HG03064 (cell line): ENCODE results near the gene PCSK4.

Experiments
- ATAC-seq: cut with Tn5 transposase; IDR thresholded peaks from one replicate; pipeline ENCODE4 v1.9.1; 2021; ENCODE audit warnings: low read depth; ENCODE audit not compliant: unreplicated experiment

Gene PCSK4

DNA sequence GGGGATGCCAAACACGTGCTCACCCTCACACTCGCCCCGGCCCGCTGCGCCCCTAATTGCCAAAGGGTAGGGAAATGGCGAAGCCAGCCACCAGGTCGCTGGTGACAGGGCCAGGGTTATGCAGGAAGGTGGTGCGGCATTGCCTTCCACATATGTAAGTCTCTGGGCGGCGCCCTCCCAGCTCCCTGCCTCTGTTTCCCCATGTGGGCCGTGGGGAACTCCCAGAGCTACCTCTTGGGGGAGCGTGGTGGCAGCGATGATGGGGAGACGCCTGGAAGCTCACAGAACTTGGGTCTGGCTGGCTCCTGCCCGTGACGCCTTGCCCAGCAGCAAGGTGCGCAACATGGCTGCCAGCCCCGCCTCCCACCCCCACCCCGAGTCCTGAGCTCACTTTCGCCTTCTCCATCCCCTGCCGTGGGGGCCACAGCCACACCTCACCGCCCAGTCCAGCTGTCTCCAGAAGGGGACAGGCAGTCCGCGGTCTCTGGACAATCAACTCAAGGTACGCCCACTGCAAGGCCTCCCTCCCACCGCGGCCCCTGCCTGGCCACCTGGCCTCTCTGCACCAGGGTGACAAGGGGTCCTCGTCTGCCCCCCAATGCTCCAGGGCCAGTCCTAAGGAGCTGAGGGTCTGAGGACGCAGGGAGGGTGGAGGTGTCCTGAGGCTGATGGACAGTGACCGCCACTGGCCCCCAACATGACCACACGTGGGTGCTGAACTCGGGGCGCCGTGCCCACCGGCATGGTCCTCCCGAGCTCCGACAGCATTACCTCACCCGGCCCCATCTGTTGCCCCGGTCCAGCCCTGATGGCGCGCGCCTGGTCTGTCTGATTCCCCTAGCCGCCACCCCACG, 17.7 kb downstream of the PCSK4 start:
- ATAC-seq: no peak

- ATAC-seq: no peak
These were observed 18.5 kb downstream of the PCSK4 start for GRCh38 chr19:1471515-1472160.

GRCh38 chr19:1471010-1471514, 19.1 kb downstream of the PCSK4 start:
- no peak for ATAC-seq

DNA sequence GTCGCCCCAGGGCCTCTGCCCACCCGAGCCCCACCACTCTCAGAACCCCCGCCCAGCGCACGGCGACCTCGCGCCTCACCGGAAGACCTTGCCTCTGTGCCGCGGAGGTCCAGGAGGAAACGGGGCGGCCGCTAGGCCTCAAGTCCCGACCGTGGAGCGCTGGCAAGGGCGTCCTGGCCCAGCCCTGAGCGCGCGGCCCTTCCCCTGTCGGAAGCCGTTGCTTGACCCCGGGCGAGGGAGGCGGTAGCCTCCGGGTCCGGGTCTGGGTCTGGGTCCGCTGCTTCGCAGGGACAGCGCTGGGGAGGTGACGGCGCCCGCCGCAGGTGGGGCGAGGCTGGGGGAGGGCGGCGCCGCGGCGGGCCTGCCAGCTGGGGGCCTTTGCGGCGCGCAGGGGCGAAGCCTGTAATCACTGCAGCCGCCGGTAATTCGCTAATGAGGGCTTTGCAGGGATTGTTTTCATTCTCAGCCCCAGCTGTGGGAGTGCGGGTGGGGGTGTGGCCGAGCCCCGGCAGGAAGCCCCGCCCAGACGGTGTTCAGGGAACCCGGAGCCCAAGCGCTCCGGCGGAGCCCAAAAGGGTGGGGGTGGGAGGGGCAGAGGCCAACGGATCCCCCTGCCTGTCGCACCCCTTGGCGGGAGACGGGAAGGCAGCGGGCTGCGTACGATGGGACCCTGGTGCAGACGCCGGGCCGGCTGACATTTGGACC, 19.7 kb downstream of the PCSK4 start:
- ATAC-seq: no peak

GRCh38 chr19:1470055-1470304, 20.2 kb downstream of the PCSK4 start:
- ATAC-seq: no peak

DNA sequence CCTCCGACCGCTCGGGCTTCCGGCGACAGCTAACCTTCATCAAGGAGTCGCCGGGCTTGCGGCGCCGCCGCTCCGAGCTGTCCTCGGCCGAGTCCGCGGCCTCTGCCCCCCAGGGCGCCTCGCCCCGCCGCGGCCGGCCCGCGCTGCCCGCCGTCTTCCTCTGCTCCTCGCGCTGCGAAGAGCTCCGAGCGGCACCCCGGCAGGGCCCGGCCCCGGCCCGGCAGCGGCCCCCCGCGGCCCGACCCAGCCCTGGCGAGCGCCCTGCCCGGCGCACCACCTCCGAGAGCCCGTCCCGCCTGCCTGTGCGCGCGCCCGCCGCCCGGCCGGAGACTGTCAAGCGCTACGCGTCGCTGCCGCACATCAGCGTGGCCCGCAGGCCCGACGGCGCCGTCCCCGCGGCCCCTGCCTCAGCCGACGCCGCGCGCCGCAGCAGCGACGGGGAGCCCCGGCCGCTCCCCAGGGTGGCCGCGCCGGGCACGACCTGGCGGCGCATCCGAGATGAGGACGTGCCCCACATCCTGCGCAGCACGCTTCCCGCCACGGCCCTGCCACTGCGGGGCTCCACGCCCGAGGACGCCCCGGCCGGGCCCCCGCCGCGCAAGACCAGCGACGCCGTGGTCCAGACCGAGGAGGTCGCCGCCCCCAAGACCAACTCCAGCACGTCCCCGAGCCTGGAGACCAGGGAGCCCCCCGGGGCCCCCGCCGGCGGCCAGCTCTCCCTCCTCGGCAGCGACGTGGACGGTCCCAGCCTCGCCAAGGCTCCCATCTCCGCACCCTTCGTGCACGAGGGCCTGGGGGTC, 20.7 kb downstream of the PCSK4 start:
- ATAC-seq: no peak

DNA sequence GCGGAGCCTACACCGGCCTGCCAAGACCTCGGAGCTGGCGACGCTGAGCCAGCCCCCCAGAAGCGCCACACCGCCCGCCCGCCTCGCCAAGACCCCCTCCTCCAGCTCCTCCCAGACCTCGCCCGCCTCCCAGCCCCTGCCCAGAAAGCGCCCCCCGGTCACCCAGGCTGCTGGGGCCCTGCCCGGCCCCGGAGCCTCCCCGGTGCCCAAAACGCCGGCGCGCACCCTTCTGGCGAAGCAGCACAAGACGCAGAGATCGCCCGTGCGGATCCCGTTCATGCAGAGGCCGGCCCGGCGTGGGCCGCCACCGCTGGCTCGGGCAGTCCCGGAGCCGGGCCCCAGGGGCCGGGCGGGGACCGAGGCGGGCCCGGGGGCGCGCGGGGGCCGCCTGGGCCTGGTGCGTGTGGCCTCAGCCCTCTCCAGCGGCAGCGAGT, 21.3 kb downstream of the PCSK4 start:
- ATAC-seq: no peak

DNA sequence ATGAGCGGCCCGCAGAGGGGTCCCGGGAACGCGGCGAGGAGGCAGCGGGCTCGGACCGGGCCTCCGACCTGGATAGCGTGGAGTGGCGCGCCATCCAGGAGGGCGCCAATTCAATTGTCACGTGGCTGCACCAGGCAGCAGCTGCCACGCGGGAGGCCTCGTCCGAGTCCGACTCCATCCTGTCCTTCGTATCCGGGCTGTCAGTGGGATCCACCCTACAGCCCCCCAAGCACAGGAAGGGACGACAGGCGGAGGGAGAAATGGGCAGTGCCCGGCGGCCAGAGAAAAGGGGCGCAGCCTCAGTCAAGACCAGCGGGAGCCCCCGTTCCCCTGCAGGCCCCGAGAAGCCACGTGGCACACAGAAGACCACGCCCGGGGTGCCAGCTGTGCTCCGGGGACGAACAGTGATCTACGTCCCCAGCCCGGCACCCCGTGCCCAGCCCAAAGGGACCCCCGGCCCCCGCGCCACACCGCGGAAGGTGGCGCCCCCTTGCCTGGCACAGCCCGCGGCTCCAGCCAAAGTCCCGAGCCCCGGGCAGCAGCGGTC, 21.8 kb downstream of the PCSK4 start:
- no peak for ATAC-seq

GRCh38 chr19:1467490-1468273, 22.5 kb downstream of the PCSK4 start:
- no peak for ATAC-seq

GRCh38 chr19:1467215-1467489, 23.0 kb downstream of the PCSK4 start:
- no peak for ATAC-seq

DNA sequence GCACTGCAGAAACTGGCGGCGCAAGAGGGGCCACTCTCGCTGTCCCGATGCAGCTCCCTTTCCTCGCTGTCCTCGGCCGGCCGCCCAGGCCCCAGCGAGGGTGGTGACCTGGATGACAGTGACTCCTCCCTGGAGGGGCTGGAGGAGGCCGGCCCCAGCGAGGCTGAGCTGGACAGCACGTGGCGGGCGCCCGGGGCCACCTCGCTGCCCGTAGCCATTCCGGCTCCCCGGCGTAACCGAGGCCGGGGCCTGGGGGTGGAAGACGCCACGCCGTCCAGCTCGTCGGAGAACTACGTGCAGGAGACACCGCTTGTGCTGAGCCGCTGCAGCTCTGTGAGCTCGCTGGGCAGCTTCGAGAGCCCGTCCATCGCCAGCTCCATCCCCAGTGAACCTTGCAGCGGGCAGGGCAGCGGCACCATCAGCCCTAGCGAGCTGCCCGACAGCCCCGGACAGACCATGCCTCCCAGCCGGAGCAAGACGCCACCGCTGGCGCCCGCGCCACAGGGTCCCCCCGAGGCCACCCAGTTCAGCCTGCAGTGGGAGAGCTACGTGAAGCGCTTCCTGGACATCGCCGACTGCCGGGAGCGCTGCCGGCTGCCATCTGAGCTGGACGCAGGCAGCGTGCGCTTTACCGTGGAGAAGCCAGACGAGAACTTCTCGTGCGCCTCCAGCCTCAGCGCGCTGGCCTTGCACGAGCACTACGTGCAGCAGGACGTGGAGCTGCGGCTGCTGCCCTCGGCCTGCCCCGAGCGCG, 23.5 kb downstream of the PCSK4 start:
- no peak for ATAC-seq

GRCh38 chr19:1466018-1466460, 24.1 kb downstream of the PCSK4 start:
- ATAC-seq: no peak

GRCh38 chr19:1465191-1466016, 24.7 kb downstream of the PCSK4 start:
- ATAC-seq: no peak

GRCh38 chr19:1461862-1462261, 28.3 kb downstream of the PCSK4 start:
- ATAC-seq: no peak

GRCh38 chr19:1460033-1460995, 29.8 kb downstream of the PCSK4 start:
- ATAC-seq: no peak

- ATAC-seq: no peak
These were observed 30.7 kb downstream of the PCSK4 start for GRCh38 chr19:1459479-1459878.

DNA sequence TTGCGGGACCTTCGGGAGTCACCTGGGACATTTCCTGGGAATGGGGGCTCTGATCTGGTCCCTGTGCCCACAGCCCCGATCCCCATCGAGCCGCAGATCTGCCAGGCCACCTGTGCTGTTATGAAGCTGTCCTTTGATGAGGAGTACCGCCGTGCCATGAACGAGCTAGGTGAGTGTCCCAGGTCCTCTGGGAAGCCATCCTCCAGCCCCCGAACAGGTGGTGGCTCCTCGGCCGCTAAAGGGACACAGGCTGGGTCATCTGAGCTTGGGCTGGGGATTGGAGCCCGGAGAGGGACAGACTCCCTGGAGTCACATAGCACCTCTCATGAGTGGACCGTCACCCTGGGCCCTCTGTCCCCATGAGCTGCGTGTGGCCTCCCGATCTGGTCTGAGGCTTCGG, 32.3 kb downstream of the PCSK4 start:
- no peak for ATAC-seq
